Neuronal stem cell (in vitro differentiated cells): ENCODE data around the gene FUT6.

ENCODE experiments used
- DNase-seq: peaks from one replicate; pipeline ENCODE4 v3.0.0-alpha.2; 2013; ENCODE audit warnings: low spot score
- H2AFZ ChIP-seq: one replicate; pipeline ENCODE4 v1.6.1; 2013; ENCODE audit warnings: mild to moderate bottlenecking, low read length, inconsistent platforms
- H2AK5ac ChIP-seq: 2 replicates; pipeline ENCODE4 v1.6.1; 2013; ENCODE audit warnings: low read depth, mild to moderate bottlenecking, inconsistent platforms, low read length, moderate library complexity, mixed read lengths
- H2BK120ac ChIP-seq: 2 replicates; pipeline ENCODE4 v1.6.1; 2013; ENCODE audit warnings: low read depth, mild to moderate bottlenecking, inconsistent platforms, low read length, moderate library complexity, mixed read lengths
- H2BK12ac ChIP-seq: one replicate; pipeline ENCODE4 v1.6.1; 2013; ENCODE audit warnings: low read length, inconsistent platforms
- H2BK15ac ChIP-seq: 2 replicates; pipeline ENCODE4 v1.6.1; 2013; ENCODE audit warnings: mild to moderate bottlenecking, low read length, inconsistent platforms, mixed read lengths
- H2BK5ac ChIP-seq: one replicate; pipeline ENCODE4 v1.6.1; 2013; ENCODE audit warnings: inconsistent platforms, mild to moderate bottlenecking, low read length, moderate library complexity
- H3K14ac ChIP-seq: one replicate; pipeline ENCODE4 v1.6.1; 2013; ENCODE audit warnings: low read length, inconsistent platforms
- H3K18ac ChIP-seq: 2 replicates; pipeline ENCODE4 v1.6.1; 2013; ENCODE audit warnings: low read length, inconsistent platforms
- H3K23ac ChIP-seq: 2 replicates; pipeline ENCODE4 v1.6.1; 2013; ENCODE audit warnings: low read depth, mild to moderate bottlenecking, mixed read lengths, low read length, inconsistent platforms; ENCODE audit not compliant: poor library complexity
- H3K27ac ChIP-seq: replicated peaks from 3 replicates; pipeline ENCODE4 v1.5.1; 2013; ENCODE audit warnings: low read length, inconsistent platforms
- H3K27me3 ChIP-seq, 3 experiments: 2 replicates each; pipeline ENCODE4 v1.6.1; 2013; ENCODE audit warnings: low read length in 3 of 3, mild to moderate bottlenecking in 2 of 3, inconsistent platforms in 1 of 3, low read depth in 1 of 3, mixed read lengths in 1 of 3, moderate library complexity in 1 of 3; ENCODE audit not compliant: control insufficient read depth in 3 of 3, insufficient read depth in 3 of 3
- H3K36me3 ChIP-seq, 2 donors: replicated peaks in 1 of 2; 2 replicates each; pipeline ENCODE4 v1.6.1; 2013; ENCODE audit warnings: low read length in 2 of 2; ENCODE audit not compliant: control insufficient read depth in 2 of 2, insufficient read depth in 2 of 2
- H3K4ac ChIP-seq: 2 replicates; pipeline ENCODE4 v1.6.1; 2013; ENCODE audit warnings: inconsistent platforms, mild to moderate bottlenecking, low read length, moderate library complexity
- H3K4me1 ChIP-seq, 2 donors: 1 replicate in 1 of 2; 2 replicates in 1 of 2; pipeline ENCODE4 v1.6.1; 2013; ENCODE audit warnings: low read length in 2 of 2, low read depth in 1 of 2; ENCODE audit not compliant: control insufficient read depth in 2 of 2, insufficient read depth in 1 of 2
- H3K4me2 ChIP-seq: one replicate; pipeline ENCODE4 v1.6.1; 2013; ENCODE audit warnings: mild to moderate bottlenecking, low read length, inconsistent platforms; ENCODE audit not compliant: insufficient read depth, poor library complexity, severe bottlenecking
- H3K4me3 ChIP-seq, 2 donors: 2 replicates each; pipeline ENCODE4 v1.5.1; 2013; ENCODE audit warnings: low read length in 2 of 2, mild to moderate bottlenecking in 2 of 2, inconsistent platforms in 1 of 2, moderate library complexity in 1 of 2
- H3K79me1 ChIP-seq: one replicate; pipeline ENCODE4 v1.6.1; 2013; ENCODE audit warnings: low read depth, mild to moderate bottlenecking, inconsistent platforms, low read length, moderate library complexity
- H3K9ac ChIP-seq: one replicate; pipeline ENCODE4 v1.6.1; 2013; ENCODE audit warnings: mild to moderate bottlenecking, low read depth, low read length, inconsistent platforms; ENCODE audit not compliant: poor library complexity
- H3K9me3 ChIP-seq, 2 donors: replicated peaks in 1 of 2; 2 replicates each; pipeline versions ENCODE3 to v1.6.1; 2013; ENCODE audit warnings: low read length in 2 of 2, mild to moderate bottlenecking in 2 of 2, inconsistent platforms in 1 of 2, low read depth in 1 of 2, mixed read lengths in 1 of 2, moderate library complexity in 1 of 2; ENCODE audit not compliant: control insufficient read depth in 2 of 2, insufficient read depth in 1 of 2
- H4K8ac ChIP-seq: one replicate; pipeline ENCODE4 v1.6.1; 2013; ENCODE audit warnings: low read depth, mild to moderate bottlenecking, inconsistent platforms, low read length, moderate library complexity
- H4K91ac ChIP-seq: one replicate; pipeline ENCODE4 v1.6.1; 2013; ENCODE audit warnings: low read length, low read depth, mild to moderate bottlenecking, inconsistent platforms; ENCODE audit not compliant: poor library complexity
- WGBS, 2 donors: extraction: QIAGEN DNeasy Blood & Tissue Kit; methylation state at CpG; one replicate each; pipeline ENCODE4 v1.1.7; 2013; ENCODE audit warnings: missing lambda C conversion rate in 2 of 2, mixed read lengths in 1 of 2; ENCODE audit not compliant: insufficient read length in 2 of 2, insufficient replicate concordance in 1 of 2; ENCODE audit errors: extremely low coverage in 2 of 2; 5-methylcytosine and 5-hydroxymethylcytosine counted together

FUT6 gene

GRCh38 chr19:5822181-5822844 lies 17.2 kb downstream of the FUT6 start:
- Histone ChIP-seq H3K4me3 (no peak overlapping the region), H3K27ac (no peak overlapping the region), H2BK15ac (no peak overlapping the region), H3K14ac (no peak overlapping the region), H3K4ac (peak overlapping the region; percentile 37), H2BK12ac (no peak overlapping the region), H3K27me3 (no peaks in the 10 kb centered on the region), H3K36me3 (no peaks in the 10 kb centered on the region), H4K8ac (no peak overlapping the region), H2BK5ac (no peak overlapping the region), H3K79me1 (no peaks in the 10 kb centered on the region), H2AFZ (no peak overlapping the region), H3K4me1 (peaks cover 0 to 10% of the 10 kb centered on the region in 2 donors), H2BK120ac (no peak overlapping the region), H3K9ac (no peak overlapping the region), H3K18ac (no peak overlapping the region), H3K23ac (no peak overlapping the region), H3K4me2 (no peak overlapping the region), H4K91ac (no peak overlapping the region), H3K9me3 (peaks cover 0 to 2% of the 10 kb centered on the region in 2 donors), H2AK5ac (peak overlapping the region; percentile 56)
- DNase-seq, result no peak
- WGBS, 2 donors, result no CpG with 5 or more reads among the region's 30 CpGs

- no peak overlapping the region for H3K9ac ChIP-seq
- H3K23ac ChIP-seq, result no peak overlapping the region
- no peak overlapping the region for H2BK5ac ChIP-seq
- no peak overlapping the region for H2AK5ac ChIP-seq
- no peak for DNase-seq
- no peak overlapping the region for H3K27ac ChIP-seq
- H2AFZ ChIP-seq, result no peak overlapping the region
- H4K8ac ChIP-seq, result no peak overlapping the region
- H2BK120ac ChIP-seq, result no peak overlapping the region
- no peak overlapping the region for H3K14ac ChIP-seq
- H3K18ac ChIP-seq, result no peak overlapping the region
- no CpG with 5 or more reads among the region's 8 CpGs for WGBS, 2 donors
- no peak overlapping the region for H3K4me2 ChIP-seq
- H3K79me1 ChIP-seq, result no peaks in the 10 kb centered on the region
- no peak overlapping the region for H2BK12ac ChIP-seq
- H4K91ac ChIP-seq, result no peak overlapping the region
- H3K9me3 ChIP-seq, result no peaks in the 10 kb centered on the region
- H3K4me1 ChIP-seq, result peaks cover 0 to 4% of the 10 kb centered on the region in 2 donors
- H3K27me3 ChIP-seq, result no peaks in the 10 kb centered on the region
- H3K36me3 ChIP-seq, result no peaks in the 10 kb centered on the region
- H3K4ac ChIP-seq, result no peak overlapping the region
- no peak overlapping the region for H3K4me3 ChIP-seq
- no peak overlapping the region for H2BK15ac ChIP-seq
Observed at GRCh38 chr19:5821521-5822180, 17.9 kb downstream of the FUT6 start.

- H2BK15ac ChIP-seq, result no peak overlapping the region
- WGBS, 2 donors, result no CpG with 5 or more reads among the region's 6 CpGs
- no peak for DNase-seq
- no peak overlapping the region for H2BK5ac ChIP-seq
- H3K79me1 ChIP-seq, result no peaks in the 10 kb centered on the region
- H3K27me3 ChIP-seq, result no peaks in the 10 kb centered on the region
- no peak overlapping the region for H3K23ac ChIP-seq
- H2BK120ac ChIP-seq, result no peak overlapping the region
- H3K4me1 ChIP-seq, result no peaks in the 10 kb centered on the region
- H3K27ac ChIP-seq, result no peak overlapping the region
- no peak overlapping the region for H3K4me2 ChIP-seq
- H3K4me3 ChIP-seq, result no peak overlapping the region
- no peak overlapping the region for H2AK5ac ChIP-seq
- H3K9ac ChIP-seq, result no peak overlapping the region
- H4K8ac ChIP-seq, result no peak overlapping the region
- H3K4ac ChIP-seq, result no peak overlapping the region
- H2AFZ ChIP-seq, result no peak overlapping the region
- H3K9me3 ChIP-seq, result no peaks in the 10 kb centered on the region
- no peak overlapping the region for H3K18ac ChIP-seq
- no peak overlapping the region for H3K14ac ChIP-seq
- H2BK12ac ChIP-seq, result no peak overlapping the region
- no peak overlapping the region for H4K91ac ChIP-seq
- no peaks in the 10 kb centered on the region for H3K36me3 ChIP-seq
Observed at GRCh38 chr19:5820785-5821184, 18.7 kb downstream of the FUT6 start.

- Histone ChIP-seq H2AK5ac (peak overlapping the region; percentile 70), H3K18ac (no peak overlapping the region), H3K36me3 (no peaks in the 10 kb centered on the region), H2BK12ac (no peak overlapping the region), H4K91ac (no peak overlapping the region), H3K4me1 (no peaks in the 10 kb centered on the region), H3K4ac (no peak overlapping the region), H3K79me1 (no peaks in the 10 kb centered on the region), H3K4me3 (no peak overlapping the region), H2BK15ac (no peak overlapping the region), H3K27ac (no peak overlapping the region), H2BK120ac (no peak overlapping the region), H2BK5ac (peak overlapping the region; percentile 24), H3K27me3 (no peaks in the 10 kb centered on the region), H3K4me2 (no peak overlapping the region), H3K9me3 (no peaks in the 10 kb centered on the region), H3K23ac (no peak overlapping the region), H4K8ac (no peak overlapping the region), H3K14ac (peak overlapping the region; percentile 71), H3K9ac (no peak overlapping the region), H2AFZ (no peak overlapping the region)
- WGBS, 2 donors, result no CpG with 5 or more reads among the region's 10 CpGs
- no peak for DNase-seq
Observed at GRCh38 chr19:5818594-5818993, 20.9 kb downstream of the FUT6 start.
